SKM-1 treated with dmso at 0.1 percent for 144 hours (cell line): Measurements from ENCODE around the gene MYO9B.
"Not testable (repeated sequence)": the region's sequence is repeated elsewhere in the genome, so short reads cannot be mapped to it uniquely, and the experiment has no call there.

Experiments
- DNase-seq: peaks from one replicate; lab custom pipeline; 2025; ENCODE audit not compliant: unreplicated experiment; lab: John Stamatoyannopoulos, UW

The MYO9B gene

DNA sequence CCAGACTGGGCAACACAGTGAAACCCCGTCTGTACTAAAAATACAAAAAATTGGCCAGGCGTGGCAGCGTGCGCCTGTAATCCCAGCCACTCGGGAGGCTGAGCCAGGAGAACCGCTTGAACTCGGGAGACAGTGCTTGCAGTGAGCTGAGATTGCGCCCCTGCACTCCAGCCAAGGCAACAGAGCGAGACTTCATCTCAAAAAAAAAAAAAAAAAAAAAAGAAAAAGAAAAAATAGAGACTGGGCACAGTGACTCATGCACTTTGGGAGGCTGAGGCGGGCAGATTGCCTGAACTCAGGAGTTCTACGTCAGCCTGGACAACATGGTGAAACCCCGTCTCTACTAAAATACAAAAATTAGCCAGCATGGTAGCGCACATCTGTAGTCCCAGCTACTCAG is 69.2 kb downstream of the MYO9B start:
- not testable (repeated sequence) for DNase-seq

DNA sequence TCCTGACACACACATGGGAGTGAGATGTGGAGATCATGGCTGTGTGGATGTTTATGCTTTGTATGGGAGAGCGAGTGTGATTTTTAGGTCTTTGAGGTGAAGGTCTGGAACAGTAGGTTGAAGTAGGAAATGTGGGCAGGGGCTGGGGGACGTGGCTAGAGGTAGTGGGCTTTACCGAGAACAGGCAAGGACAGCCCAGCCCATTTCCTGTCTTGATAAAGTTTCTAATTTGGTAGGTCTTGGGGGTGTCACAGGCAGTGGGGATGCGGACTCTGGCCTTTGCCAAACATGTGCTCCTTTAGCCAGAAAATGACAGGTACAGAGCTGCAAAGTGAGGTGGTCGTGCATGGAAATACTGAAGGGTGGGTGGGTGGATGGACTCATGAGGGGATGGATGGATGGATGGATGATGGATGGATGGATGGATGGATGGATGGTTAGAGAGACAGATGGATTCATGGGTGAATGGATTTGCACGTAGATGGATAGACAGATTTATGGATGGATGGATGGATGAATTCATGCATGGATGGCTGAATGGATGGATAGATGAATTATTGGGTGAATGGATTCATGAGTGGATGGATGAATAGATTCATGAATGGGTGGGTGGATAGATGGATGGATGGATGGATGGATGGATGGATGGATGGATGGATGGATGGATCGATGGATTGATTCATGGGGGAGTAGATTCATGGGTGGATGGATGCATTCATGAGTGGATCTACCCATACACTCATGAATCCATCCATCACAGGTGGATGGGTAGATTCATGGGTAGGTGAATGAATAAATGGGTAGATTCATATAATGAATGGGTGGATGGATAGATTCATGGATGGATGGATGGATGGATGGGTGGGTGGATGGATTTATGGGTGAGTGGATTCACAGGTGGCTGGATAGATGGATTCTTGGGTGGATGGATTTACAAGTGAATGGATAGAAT is 70.2 kb downstream of the MYO9B start:
- no peak for DNase-seq

DNA sequence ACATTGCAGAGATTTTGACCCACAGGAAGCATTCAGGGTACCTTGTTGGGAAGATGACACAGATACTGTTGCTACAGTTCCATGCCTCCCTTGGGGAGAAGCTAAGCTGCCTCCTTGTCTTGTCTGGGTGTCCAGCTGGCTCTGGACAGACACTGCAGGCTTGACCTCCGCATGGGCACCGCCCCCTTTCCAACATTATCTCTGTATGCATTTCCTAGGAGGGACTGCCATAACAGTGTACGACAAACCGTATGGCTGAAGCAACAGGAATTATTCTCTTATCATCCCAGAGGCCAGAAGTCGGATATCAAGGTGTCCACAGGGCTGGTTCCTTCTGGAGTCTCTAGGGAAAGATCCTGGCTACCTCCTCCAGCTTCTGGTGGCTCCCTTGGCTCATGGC is 72.6 kb downstream of the MYO9B start:
- no peak for DNase-seq

- no peak for DNase-seq
These were observed 74.0 kb downstream of the MYO9B start for GRCh38 chr19:17149393-17150135.

DNA sequence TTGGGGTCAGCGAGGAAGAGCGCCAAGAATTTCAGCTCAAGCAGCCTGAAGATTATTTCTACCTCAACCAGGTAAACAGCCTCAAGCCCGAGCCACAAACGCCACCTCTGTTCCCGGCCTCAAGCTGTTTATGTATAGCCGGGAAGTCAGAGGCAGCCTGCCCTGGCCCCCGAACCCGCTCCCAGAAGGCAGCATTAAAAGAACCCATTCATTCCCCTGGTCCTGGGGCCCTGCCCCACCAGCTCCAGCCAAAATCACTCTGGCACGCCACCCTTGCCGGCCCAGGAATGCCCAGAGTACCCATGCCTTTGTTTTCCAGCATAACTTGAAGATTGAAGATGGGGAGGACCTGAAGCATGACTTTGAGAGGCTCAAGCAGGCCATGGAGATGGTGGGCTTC is 78.4 kb downstream of the MYO9B start:
- DNase-seq = no peak

GRCh38 chr19:17155251-17155650 is 79.7 kb downstream of the MYO9B start:
- no peak for DNase-seq

DNA sequence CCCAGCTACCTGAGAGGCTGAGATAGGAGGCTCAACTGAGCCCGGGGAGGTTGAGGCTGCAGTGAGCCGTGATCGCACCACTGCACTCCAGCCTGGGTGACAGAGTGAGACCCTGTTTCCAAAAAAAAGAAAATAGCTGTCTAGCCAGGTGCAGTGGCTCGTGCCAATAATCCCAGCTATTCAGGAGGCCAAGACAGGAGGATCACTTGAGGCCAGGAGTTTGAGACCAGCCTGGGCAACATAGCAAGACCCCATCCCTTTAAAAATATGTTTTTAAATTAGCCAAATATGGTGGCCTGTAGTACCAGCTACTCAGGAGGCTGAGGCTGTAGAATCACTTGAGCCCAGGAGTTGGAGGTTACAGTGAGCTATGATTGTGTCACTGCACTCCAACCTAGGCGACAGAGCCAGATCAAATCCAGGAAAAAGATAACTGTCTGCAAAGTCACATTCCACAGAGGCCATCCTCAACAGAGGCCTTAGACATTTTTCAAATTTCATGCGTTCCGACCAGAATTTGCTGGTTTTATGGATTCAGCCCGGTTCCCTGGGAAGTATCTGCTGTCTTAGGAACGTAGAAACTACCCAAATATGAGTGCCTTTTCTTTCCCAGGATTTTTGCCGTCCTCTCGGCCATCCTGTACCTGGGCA is 80.8 kb downstream of the MYO9B start:
- no peak for DNase-seq

DNA sequence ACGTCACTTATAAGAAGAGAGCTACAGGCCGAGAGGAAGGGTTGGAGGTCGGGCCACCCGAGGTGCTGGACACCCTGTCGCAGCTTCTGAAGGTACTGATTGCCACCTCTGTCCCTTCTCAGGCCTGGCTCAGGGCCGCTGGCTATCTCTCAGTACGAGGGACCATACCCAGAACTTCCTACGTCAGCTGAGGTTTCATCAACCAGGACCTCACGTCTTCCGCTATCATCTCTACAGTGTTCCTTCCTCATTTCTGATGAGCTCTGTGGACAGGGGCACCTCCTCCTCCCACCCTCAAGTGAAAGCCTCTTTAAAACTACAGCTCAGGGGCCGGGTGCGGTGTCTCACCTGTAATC is 81.3 kb downstream of the MYO9B start:
- DNase-seq = peak; percentile 6

- DNase-seq = no peak
These were observed 83.0 kb downstream of the MYO9B start for GRCh38 chr19:17158584-17158983.

DNA sequence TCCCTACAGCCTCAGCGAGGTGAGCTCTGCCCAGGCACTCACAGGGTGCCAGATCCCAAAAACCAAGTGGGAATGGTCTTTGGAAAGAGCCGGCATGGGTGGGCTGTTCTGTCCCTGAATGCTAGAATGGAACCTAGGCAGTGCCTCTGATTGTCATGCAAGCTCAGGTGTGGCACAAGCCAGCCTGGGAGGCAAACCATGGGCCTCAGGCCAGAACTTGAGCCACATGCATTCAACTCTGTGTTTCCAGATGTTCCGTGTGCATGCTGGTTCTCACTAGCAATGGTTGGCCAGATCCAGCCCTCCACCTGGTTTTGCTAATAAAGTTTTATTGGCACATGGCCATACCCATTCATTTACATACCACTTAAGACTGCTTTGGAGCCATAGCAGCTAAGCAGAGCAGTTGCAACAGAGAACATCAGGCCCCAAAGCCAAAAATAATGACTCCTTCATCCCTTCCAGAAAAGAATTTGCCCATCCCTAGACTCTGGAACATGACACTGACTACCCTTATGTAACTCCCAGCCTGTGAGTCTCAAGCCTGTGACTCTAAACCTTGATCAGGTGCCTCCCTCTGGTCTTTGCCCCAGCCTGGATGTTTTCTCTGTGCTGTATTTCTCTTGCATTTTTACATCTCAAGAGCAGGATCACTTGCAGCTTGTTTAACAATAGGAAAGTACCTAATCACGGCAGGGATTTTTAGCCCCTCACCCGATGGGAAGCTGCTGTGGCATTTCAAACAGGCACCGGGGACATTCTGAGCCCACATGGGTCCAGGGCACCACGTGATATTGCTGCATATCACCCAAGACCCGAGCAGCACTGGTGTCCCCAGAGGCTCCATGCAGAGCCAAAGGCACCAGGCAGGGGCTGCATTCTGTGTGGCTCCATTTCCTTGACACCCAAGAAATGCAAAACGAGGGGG is 84.2 kb downstream of the MYO9B start:
- no peak for DNase-seq

GRCh38 chr19:17160908-17161307 is 85.3 kb downstream of the MYO9B start:
- DNase-seq = no peak

DNA sequence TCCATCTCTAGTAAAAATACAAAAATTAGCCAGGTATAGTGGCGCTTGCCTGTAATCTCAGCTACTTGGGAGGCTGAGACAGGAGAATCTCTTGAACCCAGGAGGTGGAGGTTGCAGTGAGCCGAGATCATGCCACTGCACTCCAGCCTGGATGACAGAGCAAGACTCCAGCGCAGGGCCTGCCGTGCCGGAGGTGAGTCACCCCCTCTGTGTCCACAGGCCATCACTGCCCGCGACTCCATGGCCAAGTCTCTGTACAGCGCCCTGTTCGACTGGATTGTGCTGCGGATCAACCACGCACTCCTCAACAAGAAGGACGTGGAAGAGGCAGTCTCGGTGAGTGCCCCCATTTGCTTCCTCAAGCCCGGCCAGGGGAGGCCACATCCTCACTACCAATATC is 86.6 kb downstream of the MYO9B start:
- not testable (repeated sequence) for DNase-seq

DNA sequence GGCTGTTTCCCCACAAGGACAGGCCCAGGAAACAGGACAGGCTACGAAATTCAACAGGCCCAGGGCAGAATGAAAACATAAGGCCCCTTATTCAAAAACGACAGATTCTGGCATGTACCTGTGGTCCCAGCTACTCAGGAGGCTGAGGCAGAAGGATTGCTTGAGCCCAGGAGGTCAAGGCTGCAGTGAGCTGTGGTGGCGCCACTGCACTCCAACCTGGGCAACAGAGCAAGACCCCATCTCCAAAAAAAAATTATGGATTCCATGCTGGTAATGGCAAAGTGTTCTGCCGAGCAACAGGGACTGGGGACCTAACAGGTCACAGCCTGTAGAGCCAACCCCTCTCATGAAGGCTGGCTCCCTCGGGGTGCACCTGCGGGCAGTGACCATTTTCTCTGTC is 87.0 kb downstream of the MYO9B start:
- DNase-seq = no peak

- no peak for DNase-seq
These were observed 88.1 kb downstream of the MYO9B start for GRCh38 chr19:17163652-17164051.

- no peak for DNase-seq
These were observed 89.1 kb downstream of the MYO9B start for GRCh38 chr19:17164639-17165038.

DNA sequence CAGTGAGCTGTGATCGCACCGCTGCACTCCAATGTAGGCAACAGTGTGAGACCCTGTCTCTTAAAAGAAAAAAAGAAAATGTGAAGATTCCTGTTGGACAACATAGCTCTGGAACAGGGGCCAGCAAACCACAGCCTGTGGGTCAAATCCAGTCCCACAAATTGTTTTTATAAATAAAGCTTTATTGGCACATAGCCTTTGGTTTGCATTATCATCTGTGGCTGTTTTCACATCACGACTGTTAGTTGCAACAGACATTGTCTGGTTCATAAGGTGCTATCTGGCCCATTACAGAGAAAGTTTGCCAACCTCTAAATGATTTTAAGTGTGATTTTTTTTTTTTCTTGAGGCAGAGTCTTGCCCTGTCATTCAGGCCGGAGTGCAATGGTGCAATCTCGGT is 90.1 kb downstream of the MYO9B start:
- no peak for DNase-seq

DNA sequence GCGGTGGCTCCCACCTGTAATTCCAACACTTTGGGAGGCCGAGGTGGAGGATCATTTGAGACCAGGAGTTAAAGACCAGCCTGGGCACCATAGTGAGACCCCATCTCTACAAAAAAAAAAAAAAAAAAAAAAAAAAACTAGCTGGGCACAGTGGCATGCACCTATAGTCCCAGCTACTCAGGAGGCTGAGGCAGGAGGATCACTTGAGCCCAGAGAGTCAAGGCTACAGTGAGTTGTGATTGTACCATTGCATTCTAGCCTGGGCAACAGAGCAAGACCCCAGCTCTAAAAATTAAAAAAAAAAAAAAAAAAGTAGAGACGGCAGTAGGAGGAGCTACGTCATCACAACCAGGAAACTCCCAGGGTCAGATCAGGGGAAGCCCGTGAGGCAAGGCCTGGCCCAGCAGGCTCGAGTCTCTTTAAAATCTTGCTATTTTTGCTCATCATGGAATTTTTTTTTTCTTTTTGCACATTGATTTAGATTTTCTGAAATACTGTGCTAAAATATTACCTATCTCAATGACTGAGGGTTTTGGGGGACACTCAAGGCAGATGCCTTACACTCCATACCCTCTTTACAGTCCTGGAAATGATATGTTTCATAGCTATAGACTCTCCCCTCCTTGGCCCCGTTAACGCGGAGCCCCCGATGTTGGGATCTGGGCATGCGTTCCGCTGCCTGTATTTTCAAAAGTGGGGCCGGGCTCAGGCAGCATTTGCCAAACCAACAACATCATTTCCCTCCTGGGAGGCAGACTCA is 95.1 kb downstream of the MYO9B start:
- DNase-seq = no peak

- no peak for DNase-seq
These were observed 96.3 kb downstream of the MYO9B start for GRCh38 chr19:17171874-17172273.

- DNase-seq = no peak
These were observed 97.2 kb downstream of the MYO9B start for GRCh38 chr19:17172624-17173345.
